CD14-positive monocyte (primary cell): ENCODE data around the gene C1QA. TPM values are rescaled to one million over a fixed set of nuclear protein-coding genes. Genes with fewer than 3 reads are reported as not detected.

Experiments
- DNase-seq, 3 donors: peaks; one replicate each; pipeline ENCODE4 v3.0.0-alpha.2; 2011 to 2022
- H2AFZ ChIP-seq: 2 replicates; pipeline ENCODE4 v1.6.0; 2012; ENCODE audit warnings: mild to moderate bottlenecking, low read depth, low read length, inconsistent platforms; ENCODE audit not compliant: insufficient read depth, poor library complexity, severe bottlenecking
- H3K27ac ChIP-seq, 2 donors: 1 replicate in 1 of 2; 2 replicates in 1 of 2; pipeline ENCODE4 v1.5.1; 2012 to 2013; ENCODE audit warnings: low read length in 2 of 2, control low read depth in 1 of 2, inconsistent platforms in 1 of 2, low read depth in 1 of 2, mild to moderate bottlenecking in 1 of 2
- H3K27me3 ChIP-seq, 2 donors: one replicate each; pipeline versions ENCODE4 v1.6.0 to v1.6.1; 2011 to 2013; ENCODE audit warnings: low read length in 2 of 2; ENCODE audit not compliant: control insufficient read depth in 2 of 2, insufficient read depth in 2 of 2
- H3K36me3 ChIP-seq, 2 donors: replicated peaks in 1 of 2; 1 replicate in 1 of 2; 2 replicates in 1 of 2; pipeline versions ENCODE4 v1.5.1 to v1.6.1; 2012 to 2013; ENCODE audit warnings: low read length in 2 of 2, control low read depth in 1 of 2, inconsistent platforms in 1 of 2, mild to moderate bottlenecking in 1 of 2; ENCODE audit not compliant: insufficient read depth in 2 of 2, control insufficient read depth in 1 of 2
- H3K4me1 ChIP-seq, 2 donors: 1 replicate in 1 of 2; 2 replicates in 1 of 2; pipeline versions ENCODE4 v1.5.1 to v1.6.1; 2012 to 2013; ENCODE audit warnings: low read length in 2 of 2, control low read depth in 1 of 2, inconsistent platforms in 1 of 2, mild to moderate bottlenecking in 1 of 2, moderate library complexity in 1 of 2; ENCODE audit not compliant: insufficient read depth in 2 of 2, control insufficient read depth in 1 of 2
- H3K4me2 ChIP-seq: replicated peaks from 2 replicates; pipeline ENCODE3; 2012; ENCODE audit warnings: low read length, moderate library complexity, mild to moderate bottlenecking; ENCODE audit not compliant: poor library complexity, severe bottlenecking; ENCODE audit errors: extremely low read depth
- H3K4me3 ChIP-seq, 3 experiments: fragments of 200-600 bp in 1 of 3; sonication (generic) in 1 of 3; replicated peaks in 1 of 3; 1 replicate in 2 of 3; 2 replicates in 1 of 3; pipeline ENCODE4 v1.5.1; 2011 to 2013; ENCODE audit warnings: low read length in 3 of 3, mild to moderate bottlenecking in 3 of 3, control low read depth in 2 of 3, low read depth in 2 of 3, inconsistent platforms in 1 of 3, moderate library complexity in 1 of 3
- H3K79me2 ChIP-seq: 2 replicates; pipeline ENCODE4 v1.6.0; 2012; ENCODE audit warnings: mild to moderate bottlenecking, control low read depth, inconsistent platforms, low read length, moderate library complexity; ENCODE audit not compliant: insufficient read depth
- H3K9ac ChIP-seq: 2 replicates; pipeline ENCODE4 v1.6.0; 2017; ENCODE audit warnings: low read length, mild to moderate bottlenecking; ENCODE audit not compliant: insufficient read depth, poor library complexity, severe bottlenecking
- H3K9me3 ChIP-seq, 2 donors: replicated peaks in 1 of 2; 1 replicate in 1 of 2; 2 replicates in 1 of 2; pipeline versions ENCODE4 v1.5.1 to v1.6.1; 2012 to 2013; ENCODE audit warnings: low read length in 2 of 2, control low read depth in 1 of 2; ENCODE audit not compliant: control insufficient read depth in 1 of 2, insufficient read depth in 1 of 2
- H4K20me1 ChIP-seq: 2 replicates; pipeline ENCODE4 v1.6.0; 2012; ENCODE audit warnings: mild to moderate bottlenecking, low read length, control low read depth, moderate library complexity; ENCODE audit not compliant: insufficient read depth
- H3K27ac Mint-ChIP-seq, 7 donors: one replicate each; pipeline ENCODE4 v1.8.0; 2020; ENCODE audit warnings: mild to moderate bottlenecking in 7 of 7, mixed read lengths in 7 of 7, moderate library complexity in 6 of 7, inconsistent platforms in 2 of 7
- H3K27me3 Mint-ChIP-seq, 3 donors: one replicate each; pipeline ENCODE4 v1.8.0; 2021 to 2022; ENCODE audit warnings: low read depth in 3 of 3, mild to moderate bottlenecking in 3 of 3, mixed read lengths in 3 of 3, moderate library complexity in 3 of 3, inconsistent platforms in 1 of 3
- H3K36me3 Mint-ChIP-seq, 2 donors: one replicate each; pipeline ENCODE4 v1.8.0; 2020; ENCODE audit warnings: mixed read lengths in 2 of 2, inconsistent platforms in 1 of 2, mild to moderate bottlenecking in 1 of 2
- H3K4me1 Mint-ChIP-seq: one replicate; pipeline ENCODE4 v1.8.0; 2020; ENCODE audit warnings: mild to moderate bottlenecking, mixed read lengths
- H3K4me3 Mint-ChIP-seq, 2 donors: one replicate each; pipeline ENCODE4 v1.8.0; 2020; ENCODE audit warnings: mild to moderate bottlenecking in 2 of 2, mixed read lengths in 2 of 2, moderate library complexity in 1 of 2
- H3K9me3 Mint-ChIP-seq, 7 donors: one replicate each; pipeline ENCODE4 v1.8.0; 2020 to 2022; ENCODE audit warnings: mixed read lengths in 7 of 7, mild to moderate bottlenecking in 6 of 7, moderate library complexity in 6 of 7, inconsistent platforms in 2 of 7
- CTCF ChIP-seq: fragments of 200-600 bp; IDR thresholded peaks from one replicate; pipeline ENCODE4 v1.8.0; 2022; ENCODE audit warnings: antibody characterized with exemption, mild to moderate bottlenecking
- WGBS: methylation state at CpG from one replicate; pipeline ENCODE4 v1.1.5; 2013; ENCODE audit warnings: missing lambda C conversion rate; ENCODE audit not compliant: insufficient coverage; 5-methylcytosine and 5-hydroxymethylcytosine counted together
- intact Hi-C, 2 donors: fragments of 100-400 bp; cut with micrococcal nuclease; formaldehyde crosslinking; loops; one replicate each; pipeline versions ENCODE4 v1.15.0 to v1.15.1; 2023
- polyA plus RNA-seq, 3 donors: library from polyadenylated mRNA; depleted of rRNA in 1 of 3; unstranded in 2 of 3; stranded (reverse) in 1 of 3; fragments of 300-500 nt in 2 of 3; fragments of >200 nt in 1 of 3; fragmentation: Illumina TruSeq in 2 of 3; gene quantifications; 1 replicate in 2 of 3; 2 replicates in 1 of 3; pipeline ENCODE4 v1.2.3, GENCODE V29; 2012 to 2021

C1QA gene
- polyA plus RNA-seq, 3 donors, result 14.5 to 19.6 (median 16.3) TPM

DNA sequence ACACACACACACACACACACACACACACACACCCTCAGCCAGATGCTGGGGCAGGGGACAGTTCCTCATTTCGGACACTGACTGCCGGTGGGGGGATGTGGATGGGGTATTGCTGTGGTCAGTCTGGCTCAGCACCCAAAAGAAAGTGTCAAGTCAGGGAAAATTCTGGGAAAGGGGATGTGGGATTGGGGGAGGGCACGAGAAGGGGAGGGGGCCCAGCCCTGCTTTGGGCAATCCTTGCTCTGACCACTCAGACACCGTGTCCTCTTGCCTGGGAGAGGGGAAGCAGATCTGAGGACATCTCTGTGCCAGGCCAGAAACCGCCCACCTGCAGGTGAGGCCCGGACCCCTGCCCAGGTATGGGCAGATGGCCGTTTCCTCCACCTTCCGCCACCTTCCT, 7.0 kb downstream of the C1QA start, which contains the start of gene C1QC:
Gene C1QC, plus strand, starts transcription at position 253 of the 400 bp plus-strand sequence. CDS start 391 bp downstream, outside the sequence.
- no peak within 1 kb of the TSS for H3K4me3 Mint-ChIP-seq
- H3K36me3 Mint-ChIP-seq, result no peaks in the 10 kb centered on the region
- no peaks in the 10 kb centered on the region for H3K4me1 ChIP-seq
- no peaks in the 10 kb centered on the region for H3K36me3 ChIP-seq
- no peak within 1 kb of the TSS for H3K27ac Mint-ChIP-seq
- no peaks in the 10 kb centered on the region for H4K20me1 ChIP-seq
- H3K27ac ChIP-seq, result no peak within 1 kb of the TSS
- H3K9ac ChIP-seq, result no peak within 1 kb of the TSS
- no peaks in the 10 kb centered on the region for H3K9me3 ChIP-seq
- 7% methylated on average over 2 of the region's 8 CpGs for WGBS
- TF ChIP-seq CTCF, result no peak
- H3K4me2 ChIP-seq, result no peak within 1 kb of the TSS
- no peak for DNase-seq
- H3K79me2 ChIP-seq, result no peaks in the 10 kb centered on the region
- no peaks in the 10 kb centered on the region for H3K27me3 ChIP-seq
- intact Hi-C loops, result loop anchor here (5.0 to 10.0 kb wide), 3 partner anchors 226 to 519 kb away; no protein-coding TSS in a partner anchor
- no peaks in the 10 kb centered on the region for H3K9me3 Mint-ChIP-seq
- H3K27me3 Mint-ChIP-seq, result peaks cover 6 to 13% (median 10%) of the 10 kb centered on the region in 3 donors
- H2AFZ ChIP-seq, result no peak within 1 kb of the TSS
- H3K4me3 ChIP-seq, result no peak within 1 kb of the TSS
- no peaks in the 10 kb centered on the region for H3K4me1 Mint-ChIP-seq

DNA sequence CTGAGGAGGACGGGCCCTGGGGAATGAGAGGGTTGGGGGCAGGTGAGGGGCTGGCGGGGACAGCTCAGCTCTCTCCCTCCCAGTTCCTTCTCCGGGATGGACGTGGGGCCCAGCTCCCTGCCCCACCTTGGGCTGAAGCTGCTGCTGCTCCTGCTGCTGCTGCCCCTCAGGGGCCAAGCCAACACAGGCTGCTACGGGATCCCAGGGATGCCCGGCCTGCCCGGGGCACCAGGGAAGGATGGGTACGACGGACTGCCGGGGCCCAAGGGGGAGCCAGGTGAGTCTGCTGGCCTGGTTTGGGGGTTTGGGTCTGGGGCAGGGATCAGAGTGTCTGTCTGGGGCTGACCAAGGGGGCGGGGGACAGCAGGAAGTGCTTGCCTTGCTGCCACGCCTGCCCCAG, 7.5 kb downstream of the C1QA start:
- Histone ChIP-seq H3K9ac (no peak overlapping the region), H3K9me3 (no peaks in the 10 kb centered on the region), H3K36me3 (no peaks in the 10 kb centered on the region), H3K4me3 (no peak overlapping the region), H3K79me2 (no peaks in the 10 kb centered on the region), H3K27ac (no peak overlapping the region), H3K4me2 (no peak overlapping the region), H2AFZ (no peak overlapping the region), H4K20me1 (no peaks in the 10 kb centered on the region), H3K27me3 (no peaks in the 10 kb centered on the region), H3K4me1 (no peaks in the 10 kb centered on the region)
- H3K36me3 Mint-ChIP-seq, result no peaks in the 10 kb centered on the region
- DNase-seq, result no peak
- H3K27me3 Mint-ChIP-seq, result peaks cover 6 to 13% (median 10%) of the 10 kb centered on the region in 3 donors
- intact Hi-C loops, result loop anchor here (5.0 to 10.0 kb wide), 3 partner anchors 227 to 519 kb away; no protein-coding TSS in a partner anchor
- no peaks in the 10 kb centered on the region for H3K4me1 Mint-ChIP-seq
- no peak overlapping the region for H3K4me3 Mint-ChIP-seq
- H3K27ac Mint-ChIP-seq, result no peak overlapping the region
- no peaks in the 10 kb centered on the region for H3K9me3 Mint-ChIP-seq
- no peak for TF ChIP-seq CTCF
- WGBS, result 87% methylated on average over 7 of the region's 12 CpGs
